IMR-90 (cell line): ENCODE measurements around the gene CASKIN1. TPM values are rescaled to one million over a fixed set of nuclear protein-coding genes. Genes with fewer than 3 reads are reported as not detected.

Experiments used
- ATAC-seq: fragments of 200-7000 bp; cut with Tn5 transposase; 2 replicates; pipeline ENCODE4 v1.9.1; 2020; ENCODE audit warnings: low read depth, mild to moderate bottlenecking, moderate library complexity
- BruUV-seq: library from RNA; stranded (reverse); fragments of 400-500 nt; replicated peaks from 2 replicates; lab custom pipeline; 2021; lab: Mats Ljungman, UMichigan
- CTCF ChIA-PET: fragments of 300-600 bp; formaldehyde crosslinking; extraction: SDS; loops from one replicate; lab custom pipeline; 2021; ENCODE audit warnings: antibody characterized with exemption; lab: Yijun Ruan, JAX
- POLR2A ChIA-PET: fragments of 300-600 bp; sonication (Branson Sonifier 250); formaldehyde crosslinking; loops from one replicate; lab custom pipeline; 2022; ENCODE audit warnings: antibody characterized with exemption; ENCODE audit not compliant: unreplicated experiment; lab: Charles Lee
- DNase-seq: peaks from one replicate; pipeline ENCODE4 v3.0.0; 2013
- H2AFZ ChIP-seq: replicated peaks from 2 replicates; pipeline ENCODE3; 2013; ENCODE audit warnings: low read length, mild to moderate bottlenecking; ENCODE audit not compliant: poor library complexity
- H2AK5ac ChIP-seq: 2 replicates; pipeline ENCODE4 v1.6.1; 2013; ENCODE audit warnings: low read depth, low read length, inconsistent platforms
- H2AK9ac ChIP-seq: replicated peaks from 2 replicates; pipeline ENCODE3; 2013; ENCODE audit warnings: mild to moderate bottlenecking, low read depth, low read length, moderate library complexity; ENCODE audit not compliant: poor library complexity
- H2BK120ac ChIP-seq: 2 replicates; pipeline ENCODE4 v1.6.1; 2013; ENCODE audit warnings: low read depth, low read length, inconsistent platforms
- H2BK15ac ChIP-seq: 3 replicates; pipeline ENCODE4 v1.6.1; 2013; ENCODE audit warnings: low read depth, low read length, inconsistent platforms
- H2BK20ac ChIP-seq: 2 replicates; pipeline ENCODE4 v1.6.1; 2013; ENCODE audit warnings: low read depth, mild to moderate bottlenecking, inconsistent platforms, low read length, moderate library complexity
- H2BK5ac ChIP-seq: 2 replicates; pipeline ENCODE4 v1.6.1; 2013; ENCODE audit warnings: mild to moderate bottlenecking, low read depth, low read length, inconsistent platforms; ENCODE audit not compliant: poor library complexity, severe bottlenecking
- H3K14ac ChIP-seq: replicated peaks from 2 replicates; pipeline ENCODE4 v1.6.1; 2013; ENCODE audit warnings: low read depth, low read length, inconsistent platforms
- H3K18ac ChIP-seq: 2 replicates; pipeline ENCODE4 v1.6.1; 2013; ENCODE audit warnings: low read depth, low read length, control low read depth
- H3K23ac ChIP-seq: 2 replicates; pipeline ENCODE4 v1.6.1; 2013; ENCODE audit warnings: low read depth, low read length, inconsistent platforms
- H3K27ac ChIP-seq: 2 replicates; pipeline ENCODE4 v1.5.1; 2013; ENCODE audit warnings: mild to moderate bottlenecking, control low read depth, low read length; ENCODE audit not compliant: insufficient read depth
- H3K27me3 ChIP-seq: 2 replicates; pipeline ENCODE4 v1.6.1; 2013; ENCODE audit warnings: low read length; ENCODE audit not compliant: control insufficient read depth, insufficient read depth
- H3K36me3 ChIP-seq: 2 replicates; pipeline ENCODE4 v1.6.1; 2013; ENCODE audit warnings: low read length, mixed read lengths; ENCODE audit not compliant: control insufficient read depth, insufficient read depth
- H3K4ac ChIP-seq: 2 replicates; pipeline ENCODE4 v1.6.1; 2013; ENCODE audit warnings: low read depth, low read length, inconsistent platforms
- H3K4me1 ChIP-seq: 2 replicates; pipeline ENCODE4 v1.6.1; 2013; ENCODE audit warnings: low read length, mixed read lengths; ENCODE audit not compliant: control insufficient read depth, insufficient read depth
- H3K4me2 ChIP-seq: 2 replicates; pipeline ENCODE4 v1.6.1; 2013; ENCODE audit warnings: low read depth, mild to moderate bottlenecking, control low read depth, low read length, moderate library complexity
- H3K4me3 ChIP-seq: 2 replicates; pipeline ENCODE4 v1.5.1; 2013; ENCODE audit warnings: low read depth, mild to moderate bottlenecking, control low read depth, low read length, moderate library complexity; ENCODE audit not compliant: insufficient read depth
- H3K56ac ChIP-seq: 2 replicates; pipeline ENCODE4 v1.6.1; 2013; ENCODE audit warnings: low read length, inconsistent platforms; ENCODE audit not compliant: insufficient read depth; ENCODE audit errors: extremely low read depth
- H3K79me1 ChIP-seq, 2 experiments: 2 replicates each; pipeline ENCODE4 v1.6.1; 2013; ENCODE audit warnings: low read length in 2 of 2, inconsistent platforms in 1 of 2, low read depth in 1 of 2
- H3K9ac ChIP-seq: 2 replicates; pipeline ENCODE4 v1.6.1; 2013; ENCODE audit warnings: low read depth, low read length, control low read depth
- H3K9me1 ChIP-seq: 2 replicates; pipeline ENCODE4 v1.6.1; 2013; ENCODE audit warnings: low read length, inconsistent platforms; ENCODE audit not compliant: insufficient read depth
- H3K9me3 ChIP-seq: 2 replicates; pipeline ENCODE4 v1.6.1; 2013; ENCODE audit warnings: low read length; ENCODE audit not compliant: control insufficient read depth, insufficient read depth
- H4K20me1 ChIP-seq: 2 replicates; pipeline ENCODE4 v1.6.1; 2013; ENCODE audit warnings: low read length, inconsistent platforms; ENCODE audit not compliant: insufficient read depth
- H4K5ac ChIP-seq: 2 replicates; pipeline ENCODE4 v1.6.1; 2013; ENCODE audit warnings: mild to moderate bottlenecking, low read depth, low read length, control low read depth
- H4K8ac ChIP-seq, 2 experiments: 2 replicates each; pipeline ENCODE4 v1.6.1; 2013; ENCODE audit warnings: low read depth in 2 of 2, low read length in 2 of 2, control low read depth in 1 of 2, inconsistent platforms in 1 of 2
- H4K91ac ChIP-seq: 2 replicates; pipeline ENCODE4 v1.6.1; 2013; ENCODE audit warnings: low read depth, low read length, inconsistent platforms; ENCODE audit not compliant: insufficient read depth
- RAD21 ChIP-seq: IDR thresholded peaks from 2 replicates; pipeline ENCODE4 v1.6.1; 2012; ENCODE audit warnings: low read length, improper control_type of control experiment
- RCOR1 ChIP-seq: IDR thresholded peaks from 2 replicates; pipeline ENCODE4 v1.6.1; 2012; ENCODE audit warnings: mild to moderate bottlenecking, low read length, improper control_type of control experiment; ENCODE audit not compliant: insufficient replicate concordance
- SMC3 ChIP-seq: fragments of 150-350 bp; IDR thresholded peaks from 2 replicates; pipeline ENCODE4 v1.6.1; 2016; ENCODE audit warnings: low read depth, mild to moderate bottlenecking, antibody characterized with exemption, low read length, moderate library complexity
- WGBS, 2 experiments: methylation state at CpG; one replicate each; pipeline versions ENCODE4 v1.1.5 to v1.1.7; 2013; ENCODE audit warnings: missing lambda C conversion rate in 2 of 2; ENCODE audit not compliant: insufficient read length in 1 of 2; ENCODE audit errors: extremely low coverage in 2 of 2; 5-methylcytosine and 5-hydroxymethylcytosine counted together
- dilution Hi-C: fragments of 300-500 bp; cut with HindIII; formaldehyde crosslinking; loops from one replicate; pipeline ENCODE4 v1.14.3; 2018; ENCODE audit warnings: low sequenced_read_pairs; ENCODE audit not compliant: unreplicated experiment
- in situ Hi-C: fragments of 300-500 bp; cut with MboI; formaldehyde crosslinking; loops from 3 replicates; pipeline ENCODE4 v1.14.3; 2019; ENCODE audit warnings: low sequenced_read_pairs, inconsistent platforms, mixed read lengths
- intact Hi-C: fragments of 100-400 bp; cut with micrococcal nuclease; formaldehyde crosslinking; loops from 2 replicates; pipeline ENCODE4 v1.10.0; 2022
- polyA plus RNA-seq, 3 experiments: library from polyadenylated mRNA; depleted of rRNA; stranded (reverse); fragments of >200 nt; gene quantifications; 2 replicates each; pipeline ENCODE4 v1.2.3, GENCODE V29; 2012; ENCODE audit warnings: low replicate concordance in 1 of 3
- total RNA-seq: library from RNA; depleted of rRNA; stranded (reverse); fragments of >200 nt; gene quantifications from 2 replicates; pipeline ENCODE4 v1.2.3, GENCODE V29; 2012
- TF ChIP-seq, protein P1 (sequence below): conservative IDR thresholded peaks from 2 replicates; pipeline ENCODE4 v1.5.1; 2012; ENCODE audit warnings: mild to moderate bottlenecking, low read depth, low read length, improper control_type of control experiment
- TF ChIP-seq, protein P2 (sequence below): fragments of 150-350 bp; IDR thresholded peaks from 2 replicates; pipeline ENCODE4 v1.6.1; 2017; ENCODE audit warnings: mild to moderate bottlenecking, antibody characterized with exemption, low read length, low read depth

CASKIN1 gene
- total and polyA plus RNA-seq, 2 of the 4 experiments (the other 2 are of a cell fraction) = 0.05 TPM; not detected in 1

DNA sequence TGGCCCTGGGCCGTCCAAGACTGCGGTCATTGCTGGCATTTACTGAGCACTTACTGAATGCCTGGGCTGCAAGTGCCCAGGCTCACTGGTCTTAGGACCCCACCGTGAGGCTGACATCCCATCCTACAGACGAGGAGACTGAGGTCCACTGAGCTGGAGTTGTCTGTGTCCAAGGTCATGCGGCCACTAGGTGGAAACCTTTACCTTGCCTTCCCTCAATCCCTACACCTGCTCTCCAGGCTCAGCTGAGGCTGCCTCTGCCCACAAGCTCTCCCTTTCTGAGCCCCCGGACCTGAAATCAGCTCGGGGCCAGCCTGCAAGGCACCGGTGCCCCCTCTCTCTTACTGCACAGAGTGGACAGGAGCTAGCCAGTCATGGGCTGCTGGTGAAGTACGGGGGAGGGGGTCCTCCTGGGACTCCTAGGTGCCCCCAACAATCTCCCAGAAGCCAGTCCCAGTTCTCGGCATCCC lies 1.5 kb downstream of the CASKIN1 start:
- WGBS, 2 experiments = 39% methylated on average over 3 of the region's 10 CpGs; no CpG with 5 or more reads in 1 of the 2 experiments
- TF ChIP-seq SMC3 (0 out of 2 replicates have a peak, but pooled peaks have one; percentile 21), RCOR1 (peak; percentile 17), RAD21 (peak; percentile 52)
- TF ChIP-seq, protein P1, sequence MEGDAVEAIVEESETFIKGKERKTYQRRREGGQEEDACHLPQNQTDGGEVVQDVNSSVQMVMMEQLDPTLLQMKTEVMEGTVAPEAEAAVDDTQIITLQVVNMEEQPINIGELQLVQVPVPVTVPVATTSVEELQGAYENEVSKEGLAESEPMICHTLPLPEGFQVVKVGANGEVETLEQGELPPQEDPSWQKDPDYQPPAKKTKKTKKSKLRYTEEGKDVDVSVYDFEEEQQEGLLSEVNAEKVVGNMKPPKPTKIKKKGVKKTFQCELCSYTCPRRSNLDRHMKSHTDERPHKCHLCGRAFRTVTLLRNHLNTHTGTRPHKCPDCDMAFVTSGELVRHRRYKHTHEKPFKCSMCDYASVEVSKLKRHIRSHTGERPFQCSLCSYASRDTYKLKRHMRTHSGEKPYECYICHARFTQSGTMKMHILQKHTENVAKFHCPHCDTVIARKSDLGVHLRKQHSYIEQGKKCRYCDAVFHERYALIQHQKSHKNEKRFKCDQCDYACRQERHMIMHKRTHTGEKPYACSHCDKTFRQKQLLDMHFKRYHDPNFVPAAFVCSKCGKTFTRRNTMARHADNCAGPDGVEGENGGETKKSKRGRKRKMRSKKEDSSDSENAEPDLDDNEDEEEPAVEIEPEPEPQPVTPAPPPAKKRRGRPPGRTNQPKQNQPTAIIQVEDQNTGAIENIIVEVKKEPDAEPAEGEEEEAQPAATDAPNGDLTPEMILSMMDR = peak; percentile 34; the same call in 1 of the 2 replicates
- TF ChIP-seq, protein P2, sequence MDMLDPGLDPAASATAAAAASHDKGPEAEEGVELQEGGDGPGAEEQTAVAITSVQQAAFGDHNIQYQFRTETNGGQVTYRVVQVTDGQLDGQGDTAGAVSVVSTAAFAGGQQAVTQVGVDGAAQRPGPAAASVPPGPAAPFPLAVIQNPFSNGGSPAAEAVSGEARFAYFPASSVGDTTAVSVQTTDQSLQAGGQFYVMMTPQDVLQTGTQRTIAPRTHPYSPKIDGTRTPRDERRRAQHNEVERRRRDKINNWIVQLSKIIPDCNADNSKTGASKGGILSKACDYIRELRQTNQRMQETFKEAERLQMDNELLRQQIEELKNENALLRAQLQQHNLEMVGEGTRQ = no peak

More for the DNA sequence above, 1.5 kb downstream of the CASKIN1 start:
- H2BK20ac ChIP-seq = no peak overlapping the region
- H3K4me1 ChIP-seq = no peaks in the 10 kb centered on the region
- H3K4me3 ChIP-seq = no peak overlapping the region
- H2AFZ ChIP-seq = no peak overlapping the region
- no peak overlapping the region for H3K4me2 ChIP-seq
- ChIA-PET CTCF (no interaction called here), POLR2A (no interaction called here)
- no peak overlapping the region for H4K8ac ChIP-seq
- dilution Hi-C loops (no loop called here), intact Hi-C loops (no loop called here), in situ Hi-C loops (no loop called here)
- H4K91ac ChIP-seq = no peak overlapping the region
- no peak overlapping the region for H3K14ac ChIP-seq
- H3K4ac ChIP-seq = no peak overlapping the region
- H3K9ac ChIP-seq = no peak overlapping the region
- no peak overlapping the region for H3K23ac ChIP-seq
- no peaks in the 10 kb centered on the region for H3K79me1 ChIP-seq
- H2BK15ac ChIP-seq = no peak overlapping the region
- H3K27me3 ChIP-seq = peaks cover 59% of the 10 kb centered on the region
- H2BK5ac ChIP-seq = no peak overlapping the region
- no peak overlapping the region for H3K18ac ChIP-seq
- no peak overlapping the region for H3K27ac ChIP-seq
- no peak overlapping the region for H3K56ac ChIP-seq
- no TSS peak for BruUV-seq
- H3K36me3 ChIP-seq = no peaks in the 10 kb centered on the region
- DNase-seq (peak; percentile 39), ATAC-seq (no peak)
- no peaks in the 10 kb centered on the region for H3K9me3 ChIP-seq
- H2AK9ac ChIP-seq = no peak overlapping the region
- H2BK120ac ChIP-seq = no peak overlapping the region
- H4K5ac ChIP-seq = no peak overlapping the region
- no peaks in the 10 kb centered on the region; the same call in 1 of the 2 replicates for H4K20me1 ChIP-seq
- no peaks in the 10 kb centered on the region for H3K9me1 ChIP-seq
- no peak overlapping the region for H2AK5ac ChIP-seq
